Measurements from ENCODE around the gene ARPC5. TPM values are rescaled to one million over a fixed set of nuclear protein-coding genes. Genes with fewer than 3 reads are reported as not detected.

Gene ARPC5
- total and polyA plus RNA-seq, 2 experiments from 2014 or later, result 144 to 183 TPM

- Histone ChIP-seq H3K27ac (no peak overlapping the region), H3K4me2 (no peak overlapping the region), H3K4me1 (ENCODE audit: insufficient read depth) (peaks cover 3% of the 10 kb centered on the region), H3K36me3 (replicated peaks; ENCODE audit: insufficient read depth, low read depth) (no peaks in the 10 kb centered on the region), H3K9me2 (replicated peaks; ENCODE audit: insufficient read depth) (no peaks in the 10 kb centered on the region), H3K4me3 (no peak overlapping the region), H3K79me2 (no peaks in the 10 kb centered on the region), H3K9me3 (ENCODE audit: low read depth) (no peaks in the 10 kb centered on the region), H4K20me1 (ENCODE audit: insufficient read depth, poor library complexity, severe bottlenecking) (no peaks in the 10 kb centered on the region), H3K27me3 (no peaks in the 10 kb centered on the region), H2AFZ (no peak overlapping the region)
- WGBS (ENCODE audit: low lambda C conversion rate, missing lambda C conversion rate), result 31% methylated on average over 2 of the region's 2 CpGs
- TF ChIP-seq EZH2 (IDR thresholded peaks at IDR 0.05; ENCODE audit: borderline replicate concordance) (no peak), EZH2phosphoT487 (IDR thresholded peaks at IDR 0.05; ENCODE audit: low read depth, severe bottlenecking, unreplicated experiment) (no peak), CTCF (IDR thresholded peaks at IDR 0.05; ENCODE audit: poor library complexity) (no peak)
- DNase-seq (ENCODE audit: low spot score), result peak; percentile 42
Observed at GRCh38 chr1:183676586-183677189, 41.1 kb upstream of the ARPC5 start.

- Histone ChIP-seq H3K9me2 (replicated peaks; ENCODE audit: insufficient read depth) (no peaks in the 10 kb centered on the region), H3K79me2 (no peaks in the 10 kb centered on the region), H2AFZ (no peak overlapping the region), H3K27ac (no peak overlapping the region), H4K20me1 (ENCODE audit: insufficient read depth, poor library complexity, severe bottlenecking) (no peaks in the 10 kb centered on the region), H3K27me3 (no peaks in the 10 kb centered on the region), H3K36me3 (replicated peaks; ENCODE audit: insufficient read depth, low read depth) (no peaks in the 10 kb centered on the region), H3K4me1 (ENCODE audit: insufficient read depth) (peaks cover 3% of the 10 kb centered on the region), H3K4me3 (no peak overlapping the region), H3K9me3 (ENCODE audit: low read depth) (no peaks in the 10 kb centered on the region), H3K4me2 (no peak overlapping the region)
- TF ChIP-seq CTCF (IDR thresholded peaks at IDR 0.05; ENCODE audit: poor library complexity) (no peak), EZH2 (IDR thresholded peaks at IDR 0.05; ENCODE audit: borderline replicate concordance) (no peak), EZH2phosphoT487 (IDR thresholded peaks at IDR 0.05; ENCODE audit: low read depth, severe bottlenecking, unreplicated experiment) (no peak)
- DNase-seq (ENCODE audit: low spot score), result no peak
- WGBS (ENCODE audit: low lambda C conversion rate, missing lambda C conversion rate), result 91% methylated on average over 3 of the region's 3 CpGs
Observed at GRCh38 chr1:183675883-183676585, 40.5 kb upstream of the ARPC5 start.

GRCh38 chr1:183675381-183675780 is 39.8 kb upstream of the ARPC5 start:
- H3K36me3 ChIP-seq (replicated peaks; ENCODE audit: insufficient read depth, low read depth), result no peaks in the 10 kb centered on the region

More at GRCh38 chr1:183675381-183675780, 39.8 kb upstream of the ARPC5 start:
- Histone ChIP-seq H3K27me3 (no peaks in the 10 kb centered on the region), H2AFZ (no peak overlapping the region), H3K4me3 (no peak overlapping the region), H3K4me2 (no peak overlapping the region), H3K9me2 (replicated peaks; ENCODE audit: insufficient read depth) (no peaks in the 10 kb centered on the region), H4K20me1 (ENCODE audit: insufficient read depth, poor library complexity, severe bottlenecking) (no peaks in the 10 kb centered on the region), H3K9me3 (ENCODE audit: low read depth) (no peaks in the 10 kb centered on the region), H3K4me1 (ENCODE audit: insufficient read depth) (peaks cover 3% of the 10 kb centered on the region), H3K79me2 (no peaks in the 10 kb centered on the region), H3K27ac (no peak overlapping the region)
- DNase-seq (ENCODE audit: low spot score), result no peak
- no peak for TF ChIP-seq EZH2phosphoT487 (IDR thresholded peaks at IDR 0.05; ENCODE audit: low read depth, severe bottlenecking, unreplicated experiment)
- TF ChIP-seq EZH2 (IDR thresholded peaks at IDR 0.05; ENCODE audit: borderline replicate concordance), result no peak
- no peak for TF ChIP-seq CTCF (IDR thresholded peaks at IDR 0.05; ENCODE audit: poor library complexity)

All from hepatocyte (in vitro differentiated cells).